HG03460 (cell line): ENCODE measurements around the gene WWP2.
"Not testable (repeated sequence)": the region's sequence is repeated elsewhere in the genome, so short reads cannot be mapped to it uniquely, and the experiment has no call there.

Source experiments
- ATAC-seq: cut with Tn5 transposase; IDR thresholded peaks from one replicate; pipeline ENCODE4 v1.9.1; 2021; ENCODE audit not compliant: unreplicated experiment

WWP2 gene

DNA sequence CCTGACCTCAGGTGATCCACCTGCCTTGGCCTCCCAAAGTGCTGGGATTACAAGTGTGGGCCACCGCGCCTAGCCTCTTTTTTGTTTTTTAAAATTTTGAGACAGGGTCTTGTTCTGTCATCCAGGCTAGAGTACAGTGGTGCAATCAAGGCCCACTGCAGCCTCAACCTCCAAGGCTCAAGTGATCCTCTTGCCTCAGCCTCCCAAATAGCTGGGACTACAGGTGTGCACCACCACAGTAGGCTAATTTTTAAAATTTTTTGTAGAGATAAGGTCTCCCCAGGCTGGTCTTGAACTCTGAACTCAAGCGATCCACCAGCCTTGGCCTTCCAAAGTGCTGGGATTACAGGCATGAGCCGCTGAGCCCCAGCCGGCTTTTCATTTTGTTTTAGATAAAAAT lies 92.6 kb downstream of the WWP2 start:
- not testable (repeated sequence) for ATAC-seq

DNA sequence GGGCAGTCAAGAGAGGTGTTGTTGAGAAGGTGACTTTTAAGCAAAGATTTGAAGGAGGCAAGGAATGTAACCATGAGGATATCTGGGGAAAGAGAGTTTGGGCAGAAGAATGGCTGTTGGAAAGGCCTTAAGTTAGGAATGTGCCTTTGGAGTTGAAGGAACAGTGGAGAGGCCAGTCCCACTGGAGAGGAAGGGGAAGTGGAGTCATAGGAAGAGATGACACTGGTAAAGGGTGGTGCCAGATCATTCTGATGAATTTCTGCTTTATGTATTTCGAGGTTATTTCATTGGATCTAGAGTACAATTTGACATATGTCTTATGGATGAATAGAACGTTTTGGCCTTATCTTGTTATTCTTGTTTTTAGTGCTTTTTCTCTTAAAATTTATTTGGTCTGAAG lies 93.5 kb downstream of the WWP2 start:
- no peak for ATAC-seq

GRCh38 chr16:69858191-69859104 lies 96.3 kb downstream of the WWP2 start:
- no peak for ATAC-seq

DNA sequence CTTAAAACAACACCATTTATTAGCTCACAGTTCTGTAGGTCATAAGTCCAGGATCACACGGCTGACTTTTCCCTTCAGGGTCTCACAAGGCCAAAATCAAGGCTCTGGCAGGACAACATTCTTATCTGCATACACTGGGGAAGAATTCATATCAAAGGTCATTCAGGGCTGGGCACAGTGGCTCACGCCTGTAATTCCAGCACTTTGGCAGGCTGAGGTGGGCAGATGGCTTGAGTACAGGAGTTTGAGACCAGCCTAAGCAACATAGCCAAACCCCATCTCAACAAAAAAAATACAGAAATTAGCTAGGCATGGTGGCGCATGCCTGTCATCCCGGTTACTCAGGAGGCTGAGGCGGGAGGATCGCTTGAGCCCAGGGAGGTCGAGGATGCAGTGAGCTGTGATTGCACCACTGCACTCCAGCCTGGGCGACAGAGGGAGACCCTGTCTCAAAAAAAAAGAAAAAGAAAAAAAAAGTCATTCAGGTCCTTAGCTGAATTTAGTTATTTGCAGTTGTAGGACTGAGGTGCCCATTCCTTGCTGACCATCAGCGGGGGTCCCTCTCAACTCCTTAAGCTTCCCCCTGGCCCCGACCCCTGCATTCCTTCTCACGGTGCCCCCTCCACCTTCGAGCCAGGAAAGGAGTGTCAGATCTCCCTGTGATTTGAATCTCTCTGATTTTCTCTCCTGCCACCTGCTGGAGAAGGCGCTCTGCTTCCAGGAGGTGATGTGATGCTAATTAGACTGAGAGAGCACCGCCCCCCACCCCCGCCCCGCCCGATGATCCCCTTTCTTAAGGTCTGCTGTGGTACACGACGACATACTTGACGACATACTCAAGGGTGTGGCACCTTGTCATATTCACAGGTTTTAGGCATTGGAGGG lies 97.2 kb downstream of the WWP2 start:
- no peak for ATAC-seq

DNA sequence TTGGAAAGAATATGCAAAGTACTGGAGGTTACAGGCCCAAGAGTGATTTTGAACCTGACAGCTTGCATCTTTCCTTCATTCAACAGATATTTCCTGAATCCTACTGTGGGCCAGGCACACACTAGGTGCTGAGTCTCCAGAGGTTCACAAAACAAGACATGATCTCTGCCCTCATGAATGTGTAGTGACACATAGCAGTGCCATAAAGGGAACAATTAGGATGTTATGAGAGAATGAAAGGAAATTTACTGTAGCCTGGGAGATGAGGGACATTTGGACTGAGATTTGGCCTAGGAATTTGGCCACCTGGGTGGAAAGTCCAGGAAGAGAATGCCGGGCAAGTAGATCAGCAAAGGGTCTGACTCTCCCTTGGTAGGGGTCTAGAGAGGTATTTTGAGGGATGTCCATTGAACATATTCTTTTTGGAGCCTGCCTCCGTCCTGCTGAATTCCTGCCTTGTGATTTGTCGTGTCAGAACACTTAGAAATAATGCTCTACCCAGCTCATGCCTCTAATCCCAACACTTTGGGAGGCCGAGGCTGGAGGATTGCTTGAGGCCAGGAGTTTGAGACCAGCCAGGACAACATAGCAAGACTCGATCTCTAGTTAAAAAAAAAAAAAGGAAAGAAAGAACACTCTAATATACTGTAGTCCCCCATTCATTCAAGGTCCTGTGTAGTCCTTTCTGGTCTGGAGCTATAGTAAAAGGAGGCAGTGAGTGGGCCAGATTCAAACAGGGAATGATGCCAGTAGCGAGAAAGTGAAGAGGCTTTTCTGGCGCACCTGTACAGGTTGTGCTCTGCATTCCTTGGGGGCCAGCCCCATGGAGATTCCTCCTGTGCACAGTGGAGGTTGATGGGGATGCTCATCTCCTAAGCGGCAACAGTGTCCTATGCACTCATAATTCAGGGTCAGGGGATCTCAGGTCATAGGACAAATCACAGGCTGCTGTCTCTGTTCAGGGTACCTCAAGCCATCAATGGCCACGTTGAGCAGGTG lies 98.4 kb downstream of the WWP2 start:
- ATAC-seq: no peak

GRCh38 chr16:69861292-69862030 lies 99.3 kb downstream of the WWP2 start:
- no peak for ATAC-seq

DNA sequence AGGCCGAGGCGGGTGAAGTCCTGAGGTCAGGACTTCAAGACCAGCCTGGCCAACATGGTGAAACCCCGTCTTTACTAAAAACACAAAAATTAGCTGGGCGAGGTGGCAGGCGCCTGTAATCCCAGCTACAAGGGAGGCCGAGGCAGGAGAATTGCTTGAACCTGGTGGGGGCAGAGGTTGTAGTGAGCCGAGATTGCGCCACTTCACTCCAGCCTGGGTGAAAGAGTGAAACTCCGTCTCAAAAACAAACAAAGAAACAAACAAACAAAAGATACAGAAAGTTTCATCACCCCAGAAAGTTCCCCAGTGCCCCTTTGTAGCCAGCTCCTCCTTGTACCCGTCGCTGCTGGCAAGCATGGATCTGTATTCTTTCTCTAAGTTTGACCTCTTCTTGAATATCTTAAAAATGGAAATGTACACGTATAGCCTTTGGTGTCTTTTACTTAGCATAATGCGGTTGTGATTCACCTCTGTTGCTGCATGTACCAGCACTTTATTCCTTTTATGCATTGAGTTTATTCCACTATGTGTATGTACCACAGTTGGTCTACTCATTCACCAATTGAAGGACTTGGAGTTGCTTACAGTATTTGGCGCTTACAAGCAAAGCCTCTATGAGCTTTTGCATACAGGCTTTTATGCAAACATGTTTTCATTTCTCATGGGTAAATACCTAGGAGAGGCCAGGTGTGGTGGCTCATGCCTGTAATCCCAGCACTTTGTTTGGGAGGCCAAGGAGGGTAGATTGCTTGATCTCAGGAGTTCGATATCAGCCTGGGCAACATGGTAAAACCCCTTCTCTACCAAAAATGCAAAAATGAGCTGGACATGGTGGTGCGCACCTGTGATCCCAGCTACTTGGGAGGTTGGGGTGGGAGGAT lies 101.5 kb downstream of the WWP2 start:
- no peak for ATAC-seq

DNA sequence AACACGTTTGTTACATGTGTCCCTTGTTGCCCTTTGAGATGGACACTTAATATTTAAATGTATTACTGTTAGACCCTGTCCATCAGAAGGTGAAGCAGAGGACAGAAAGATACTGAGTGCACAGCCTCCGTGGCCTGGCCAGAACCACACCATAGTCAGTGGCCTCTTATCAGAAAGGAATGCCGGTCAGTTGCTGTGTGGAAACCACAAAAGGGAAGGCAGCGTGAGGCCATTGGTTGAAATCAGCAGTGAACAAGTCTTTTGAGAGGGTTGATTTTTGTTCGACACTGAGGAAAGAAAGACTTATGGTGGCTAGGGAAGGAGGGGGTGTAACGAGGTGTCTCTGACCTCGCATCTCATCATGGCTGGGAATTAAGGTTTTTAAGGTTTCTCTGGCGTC lies 103.6 kb downstream of the WWP2 start:
- no peak for ATAC-seq

GRCh38 chr16:69867784-69868560 lies 105.8 kb downstream of the WWP2 start:
- ATAC-seq: no peak

GRCh38 chr16:69870761-69871160 lies 108.6 kb downstream of the WWP2 start:
- no peak for ATAC-seq

DNA sequence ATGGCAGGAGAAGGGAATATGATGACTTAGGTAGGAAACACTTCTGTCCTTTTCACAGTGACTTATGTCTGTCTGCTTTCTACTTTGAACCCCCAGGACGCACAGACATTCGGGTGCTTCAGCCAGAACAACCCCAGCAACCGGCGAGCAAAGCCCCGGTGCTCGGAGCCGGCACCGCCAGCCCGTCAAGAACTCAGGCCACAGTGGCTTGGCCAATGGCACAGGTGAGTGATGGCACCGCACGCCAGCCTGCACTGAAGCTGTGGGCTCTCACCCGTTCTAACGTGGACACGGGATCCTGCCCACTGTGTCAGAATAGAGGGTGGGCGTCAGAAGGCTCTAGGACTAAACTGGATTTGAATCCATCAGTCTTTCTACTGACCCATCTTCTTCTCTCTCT lies 109.6 kb downstream of the WWP2 start:
- ATAC-seq: no peak

DNA sequence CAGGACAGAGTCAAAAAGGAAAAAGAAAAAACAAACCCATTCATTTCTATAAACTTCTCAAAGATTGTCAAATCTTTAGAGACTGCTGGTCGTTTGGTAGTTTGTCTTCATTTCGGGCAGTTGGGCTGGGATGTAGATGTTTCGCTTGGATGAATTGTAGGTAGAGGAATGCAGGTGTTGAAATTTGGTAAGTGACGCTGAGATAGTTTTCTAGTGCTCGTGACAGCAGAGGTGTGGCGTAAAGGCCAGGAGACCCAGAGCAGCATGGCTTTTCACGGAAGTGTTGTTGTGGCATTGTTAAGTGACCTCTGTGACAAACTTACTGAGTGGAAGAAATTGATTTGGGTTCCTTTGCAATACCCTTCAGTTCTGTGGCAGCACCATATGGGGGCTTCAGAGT lies 110.8 kb downstream of the WWP2 start:
- ATAC-seq: no peak

DNA sequence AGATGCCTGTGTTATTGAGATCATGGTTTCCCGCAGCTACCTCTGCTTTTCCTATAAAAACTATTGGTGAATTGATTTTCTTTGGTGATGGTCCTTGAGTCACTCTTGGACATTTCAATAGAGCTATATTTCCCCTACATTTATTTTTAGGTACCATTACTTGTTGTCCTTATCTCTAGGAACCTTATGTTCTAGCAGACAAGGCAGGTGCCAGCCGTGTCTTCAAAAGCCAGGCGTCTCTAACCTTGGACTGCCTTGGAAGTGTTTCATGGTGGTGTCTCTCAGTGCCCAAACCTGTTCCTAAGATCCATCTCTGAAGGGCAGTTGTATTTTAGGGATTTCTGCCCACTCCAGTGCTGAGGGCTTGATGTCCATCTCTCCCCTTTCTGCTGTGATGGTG lies 111.7 kb downstream of the WWP2 start:
- ATAC-seq: no peak

GRCh38 chr16:69874271-69874670 lies 112.1 kb downstream of the WWP2 start:
- no peak for ATAC-seq

- no peak for ATAC-seq
These were observed 118.6 kb downstream of the WWP2 start for GRCh38 chr16:69880640-69881133.

GRCh38 chr16:69881141-69881540 lies 119.0 kb downstream of the WWP2 start:
- ATAC-seq: no peak

DNA sequence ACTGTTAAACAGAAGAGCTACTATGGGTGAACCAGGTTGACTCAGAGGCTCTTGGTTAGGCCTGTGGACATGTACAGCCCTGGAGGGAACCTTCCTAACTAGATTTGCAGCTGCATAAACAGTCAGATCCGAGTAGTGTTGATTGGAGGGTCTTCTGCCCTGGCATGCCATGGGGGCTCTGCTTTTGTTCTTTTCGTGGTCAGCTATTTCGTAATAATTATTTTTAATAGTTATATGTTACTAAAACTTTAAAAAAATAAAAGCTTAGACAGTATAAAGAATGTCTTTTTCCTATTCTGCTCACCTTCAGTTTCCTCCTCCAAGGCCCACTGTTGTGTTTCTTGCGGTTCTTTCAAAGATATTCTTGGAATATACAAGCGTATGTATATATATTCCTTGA lies 121.6 kb downstream of the WWP2 start:
- ATAC-seq: no peak

DNA sequence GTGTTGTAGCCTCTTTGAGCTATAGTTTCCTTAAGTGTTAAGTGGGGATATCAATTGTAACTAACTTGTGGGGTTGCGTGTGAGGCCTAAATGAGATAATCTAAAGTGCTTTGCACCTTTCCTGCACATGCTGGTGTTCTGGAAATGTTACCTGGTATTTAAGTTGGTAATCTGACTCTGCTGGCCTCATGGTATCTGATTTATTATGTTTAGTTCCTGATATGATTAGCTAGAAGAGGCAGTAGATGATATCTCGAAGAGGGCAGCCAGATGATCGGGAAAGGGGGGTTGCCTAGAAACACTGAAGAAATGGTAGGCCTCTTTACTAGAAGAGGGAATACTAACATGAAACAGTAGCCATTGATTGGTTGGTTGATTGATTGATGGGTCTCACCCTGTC lies 123.6 kb downstream of the WWP2 start:
- no peak for ATAC-seq
